Daoy (cell line): ENCODE measurements around the gene KPNA6. TPM values are rescaled to one million over a fixed set of nuclear protein-coding genes. Genes with fewer than 3 reads are reported as not detected.

Experiments used
- DNase-seq: peaks from one replicate; pipeline ENCODE4 v3.0.0-alpha.2; 2015; ENCODE audit warnings: low read depth
- total RNA-seq: library from RNA; depleted of rRNA; stranded (reverse); fragments of >200 nt; shearing (Covaris generic); gene quantifications from 2 replicates; pipeline ENCODE4 v1.2.3, GENCODE V29; 2014; rRNA removed

Gene KPNA6
- total RNA-seq, 1 experiment from 2014 or later: 45.8 TPM

GRCh38 chr1:32216566-32216965 lies 108.7 kb downstream of the KPNA6 start:
- no peak for DNase-seq

DNA sequence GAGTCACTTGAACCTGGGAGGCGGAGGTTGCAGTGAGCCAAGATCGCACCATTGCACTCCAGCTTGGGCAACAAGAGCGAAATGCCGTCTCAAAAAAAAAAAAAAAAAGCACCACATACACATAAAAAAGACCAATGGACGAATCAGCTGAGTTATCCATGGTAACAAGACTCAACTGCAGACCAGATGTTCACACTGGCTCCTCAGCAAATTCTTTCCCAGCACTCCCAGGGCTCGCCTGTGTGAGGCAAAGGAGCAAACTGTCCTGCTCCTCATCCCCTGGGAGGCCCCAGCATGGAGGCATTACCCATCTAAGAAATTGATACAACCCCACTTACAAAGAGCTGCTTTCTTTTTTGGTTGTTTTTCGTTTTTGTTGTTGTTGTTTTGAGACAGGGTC lies 111.2 kb downstream of the KPNA6 start:
- no peak for DNase-seq

DNA sequence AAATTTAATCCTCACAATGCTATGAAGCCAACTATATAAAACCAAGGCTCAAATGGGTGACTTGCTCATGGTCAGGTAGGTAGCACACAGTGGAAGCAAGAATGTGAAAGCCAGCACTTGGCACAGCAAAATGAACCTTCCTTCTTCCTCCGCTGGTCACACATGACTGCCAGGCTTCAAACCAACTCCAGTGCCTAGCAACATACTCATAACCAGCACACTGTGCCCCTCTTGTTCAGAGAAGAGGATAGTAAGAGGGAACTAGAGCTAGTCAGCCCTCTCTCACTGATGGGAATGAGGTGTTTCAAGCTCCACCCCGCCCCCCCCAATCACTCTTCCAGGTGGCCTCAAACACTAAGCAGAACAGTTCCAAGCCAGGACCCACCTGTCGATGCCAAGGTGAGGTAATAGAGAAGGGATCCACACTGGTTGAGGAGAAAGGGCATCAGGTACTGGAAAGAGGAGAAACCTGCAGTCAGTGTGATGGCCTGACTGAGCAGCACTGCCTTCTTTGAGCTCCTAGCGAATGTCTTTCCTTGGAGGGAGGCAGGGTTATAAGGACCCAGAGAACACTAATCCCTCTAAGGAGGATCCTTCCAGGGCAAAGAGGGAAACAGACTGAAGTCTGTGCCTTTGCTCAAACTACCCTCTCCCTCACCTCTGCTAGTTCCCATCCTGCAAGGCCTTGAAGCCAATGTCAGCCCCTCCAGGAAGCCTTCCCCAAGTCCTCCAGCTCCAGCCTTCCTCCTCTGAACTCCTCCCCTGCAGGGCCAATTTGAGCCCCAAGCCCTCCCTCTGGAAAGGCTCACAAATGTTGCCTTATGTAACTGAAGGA lies 113.1 kb downstream of the KPNA6 start:
- DNase-seq: no peak

DNA sequence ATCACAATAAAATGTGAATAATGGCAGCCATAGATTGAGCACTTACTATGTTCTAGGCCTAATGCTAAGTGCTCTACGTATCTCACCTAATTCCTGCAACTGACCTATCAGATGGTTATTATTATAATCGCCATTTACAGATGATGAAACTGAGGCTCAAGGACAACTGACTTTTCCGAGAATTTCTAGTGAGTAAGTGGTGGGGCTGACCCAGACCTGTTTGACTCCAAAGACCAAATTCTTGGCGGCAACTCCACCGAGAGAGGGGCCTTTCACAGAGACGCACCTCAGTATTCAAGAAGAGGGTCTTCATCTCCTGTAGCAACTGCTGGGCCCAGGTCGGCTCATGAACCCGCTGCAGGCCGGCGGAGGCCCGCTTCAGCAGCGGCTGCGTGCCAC lies 113.7 kb downstream of the KPNA6 start:
- DNase-seq: no peak

- peak; percentile 95 for DNase-seq
Measured at GRCh38 chr1:32221980-32222755, 114.3 kb downstream of the KPNA6 start, which contains the start of the genes EIF3I and TMEM234. Gene EIF3I, plus strand, starts transcription at chr1:32222407. Its CDS starts 35 bp downstream, at chr1:32222442. Gene TMEM234, minus strand, starts transcription at chr1:32222353. Its CDS starts 31 bp downstream, at chr1:32222322.

- DNase-seq: no peak
Measured at GRCh38 chr1:32223683-32224082, 115.8 kb downstream of the KPNA6 start.

GRCh38 chr1:32224285-32224684 lies 116.4 kb downstream of the KPNA6 start:
- DNase-seq: no peak

Other genes with a start within 250 kb of the KPNA6 start
- gene PTP4A2, start 169.7 kb upstream of the KPNA6 start, total RNA-seq: 388 and 393 TPM in 2 replicates
- gene KHDRBS1, start 94.2 kb upstream of the KPNA6 start, total RNA-seq: 64.2 and 64.7 TPM in 2 replicates
- 4.3 and 4.5 TPM in 2 replicates for gene TMEM39B, start 35.1 kb upstream of the KPNA6 start, total RNA-seq
- 63.1 and 66.6 TPM in 2 replicates for gene TXLNA, start 71.6 kb downstream of the KPNA6 start, total RNA-seq
- gene CCDC28B, start 92.5 kb downstream of the KPNA6 start, total RNA-seq: 11.2 and 15.7 TPM in 2 replicates
- 3.0 and 3.8 TPM in 2 replicates for gene IQCC, start 97.6 kb downstream of the KPNA6 start, total RNA-seq
- not detected in 2 replicates for gene DCDC2B, start 101.0 kb downstream of the KPNA6 start, total RNA-seq
- 6.4 and 8.7 TPM in 2 replicates for gene TMEM234, start 114.3 kb downstream of the KPNA6 start, total RNA-seq
- 682 and 715 TPM in 2 replicates for gene EIF3I, start 114.4 kb downstream of the KPNA6 start, total RNA-seq
- not detected in 2 replicates for gene FAM167B, start 139.2 kb downstream of the KPNA6 start, total RNA-seq
- gene LCK, start 143.2 kb downstream of the KPNA6 start, total RNA-seq: 0.06 TPM in 1 of 2 replicates, not detected in the other
- gene HDAC1, start 184.0 kb downstream of the KPNA6 start, total RNA-seq: 96.9 and 122 TPM in 2 replicates
- gene MARCKSL1, start 228.2 kb downstream of the KPNA6 start, total RNA-seq: 132 and 151 TPM in 2 replicates